Body of pancreas (tissue), 4 donors: ENCODE measurements around the gene PCGF1. TPM values are rescaled to one million over a fixed set of nuclear protein-coding genes. Genes with fewer than 3 reads are reported as not detected.
A peak's percentile ranks its signal among the peaks of the same experiment; 100 is the strongest.
"Not testable (repeated sequence)": the region's sequence is repeated elsewhere in the genome, so short reads cannot be mapped to it uniquely, and the experiment has no call there.

Experiments used
- ATAC-seq: fragments of 150-250 bp; one replicate; pipeline ENCODE4 v1.9.1; 2016
- DNase-seq, 4 donors: peaks; one replicate each; pipeline ENCODE4 v3.0.0-alpha.2; 2019
- H3K27ac ChIP-seq, 4 donors: fragments of 200-600 bp; sonication (generic); 1 replicate in 3 of 4; 2 replicates in 1 of 4; pipeline versions ENCODE4 v1.5.1 to v1.6.1; 2016 to 2019; ENCODE audit warnings: mild to moderate bottlenecking in 1 of 4, mixed read lengths in 1 of 4, moderate library complexity in 1 of 4
- H3K27me3 ChIP-seq, 2 donors: fragments of 200-600 bp; sonication (generic); one replicate each; pipeline ENCODE4 v1.6.0; 2016; ENCODE audit warnings: mild to moderate bottlenecking in 1 of 2
- H3K36me3 ChIP-seq, 2 donors: fragments of 200-600 bp; sonication (generic); replicated peaks in 1 of 2; 2 replicates each; pipeline ENCODE4 v1.5.1; 2016; ENCODE audit warnings: low read depth in 2 of 2; ENCODE audit not compliant: insufficient read depth in 1 of 2
- H3K4me1 ChIP-seq: fragments of 200-600 bp; sonication (generic); one replicate; pipeline ENCODE4 v1.6.0; 2016
- H3K4me3 ChIP-seq, 2 donors: fragments of 200-600 bp; sonication (generic); 1 replicate in 1 of 2; 2 replicates in 1 of 2; pipeline ENCODE4 v1.5.1; 2016 to 2019
- H3K9me3 ChIP-seq, 3 donors: fragments of 200-600 bp; sonication (generic); 1 replicate in 2 of 3; 2 replicates in 1 of 3; pipeline ENCODE4 v1.5.1; 2016
- CTCF ChIP-seq, 7 experiments: fragments of 450-650 bp in 4 of 7; fragments of 200-600 bp in 3 of 7; sonication (generic) in 3 of 7; IDR thresholded peaks; one replicate each; pipeline ENCODE4 v1.5.1; 2016 to 2019; ENCODE audit warnings: antibody characterized with exemption in 7 of 7
- POLR2A ChIP-seq, 3 donors: fragments of 450-650 bp; IDR thresholded peaks; one replicate each; pipeline ENCODE4 v1.6.1; 2016; ENCODE audit warnings: antibody characterized with exemption in 3 of 3, mild to moderate bottlenecking in 2 of 3
- WGBS, 2 donors: methylation state at CpG; one replicate each; pipeline ENCODE4 v1.1.5; 2017; 5-methylcytosine and 5-hydroxymethylcytosine counted together
- intact Hi-C: fragments of 100-400 bp; cut with DNase I; formaldehyde crosslinking; loops from one replicate; pipeline ENCODE4 v1.15.1; 2023
- total RNA-seq, 2 donors: library from RNA; depleted of rRNA; stranded (reverse); fragments of >200 nt; gene quantifications; one replicate each; pipeline ENCODE4 v1.1.0, GENCODE V29; 2016

PCGF1 gene
- total RNA-seq, 2 donors from 2014 or later, result 16.5 to 22.3 TPM

GRCh38 chr2:74491648-74492544, 15.6 kb downstream of the PCGF1 start:
- no peak overlapping the region for H3K27ac ChIP-seq
- intact Hi-C loops, result loop anchor here (5.0 kb wide), 2 partner anchors 35 to 95 kb away; partner anchors contain the start of genes AUP1, DQX1 and HTRA2
- no peaks in the 10 kb centered on the region for H3K27me3 ChIP-seq
- WGBS, 2 donors, result 92 to 97% methylated on average over 8 to 12 of the region's 12 CpGs
- no peaks in the 10 kb centered on the region for H3K4me1 ChIP-seq
- no peaks in the 10 kb centered on the region for H3K9me3 ChIP-seq
- DNase-seq (no peak), ATAC-seq (no peak)
- peaks cover 0 to 28% of the 10 kb centered on the region in 2 donors for H3K36me3 ChIP-seq
- H3K4me3 ChIP-seq, result no peak overlapping the region
- TF ChIP-seq CTCF (IDR thresholded peaks at IDR 0.05) (no peak), POLR2A (IDR thresholded peaks at IDR 0.05) (no peak)

- intact Hi-C loops, result loop anchor here (5.0 kb wide), 3 partner anchors 37 to 97 kb away; partner anchors contain the start of genes AUP1, DQX1 and HTRA2
- no peak for DNase-seq
- Histone ChIP-seq H3K4me3 (no peak overlapping the region), H3K27ac (no peak overlapping the region), H3K27me3 (no peaks in the 10 kb centered on the region), H3K4me1 (no peaks in the 10 kb centered on the region), H3K36me3 (peaks cover 0 to 28% of the 10 kb centered on the region in 2 donors), H3K9me3 (no peaks in the 10 kb centered on the region)
- ATAC-seq, result no peak
- 94 to 96% methylated on average over 7 to 9 of the region's 9 CpGs for WGBS, 2 donors
- no peak for TF ChIP-seq CTCF (IDR thresholded peaks at IDR 0.05)
- no peak for TF ChIP-seq POLR2A (IDR thresholded peaks at IDR 0.05)
Observed at GRCh38 chr2:74489906-74490305, 17.6 kb downstream of the PCGF1 start.

DNA sequence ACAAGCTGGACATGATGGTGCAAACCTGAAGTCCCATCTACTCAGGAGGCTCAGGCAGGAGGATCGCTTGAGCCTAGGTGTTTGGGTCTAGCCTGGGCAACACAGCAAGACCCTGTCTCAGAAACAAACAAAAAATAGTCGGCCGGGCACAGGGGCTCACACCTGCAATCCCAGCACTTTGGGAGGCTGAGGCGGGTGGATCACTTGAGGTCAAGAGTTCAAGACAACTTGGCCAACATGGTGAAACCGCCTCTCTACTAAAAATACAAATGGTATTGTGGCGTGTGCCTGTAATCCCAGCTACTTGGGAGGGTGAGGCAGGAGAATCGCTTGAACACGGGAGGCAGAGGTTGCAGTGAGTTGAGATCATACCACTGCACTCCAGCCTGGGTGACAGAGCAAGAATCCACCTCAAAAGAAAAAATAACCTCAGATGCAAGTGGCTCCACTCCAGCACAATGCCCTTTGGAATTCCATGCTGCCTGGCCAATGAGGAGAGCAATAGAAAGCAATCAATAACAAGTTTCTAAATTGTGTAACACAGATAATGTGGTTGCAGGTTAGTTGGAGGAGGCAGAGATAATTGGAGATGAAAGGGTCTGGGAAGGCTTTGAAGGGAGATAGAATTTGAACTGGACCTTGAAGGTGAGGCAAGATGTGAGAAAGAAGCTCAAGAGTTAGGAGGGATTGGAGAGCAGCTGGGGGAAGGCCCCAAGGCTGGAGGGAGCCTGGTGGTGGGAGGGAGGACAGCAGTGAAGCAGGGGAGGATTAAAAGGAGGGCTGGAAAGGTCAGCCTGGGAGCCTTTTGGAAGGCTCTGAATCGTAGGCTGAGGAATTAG, 18.6 kb downstream of the PCGF1 start:
- H3K9me3 ChIP-seq, result no peaks in the 10 kb centered on the region
- intact Hi-C loops, result loop anchor here (5.0 kb wide), 1 partner anchor 88 kb away; no protein-coding TSS in a partner anchor
- TF ChIP-seq CTCF (IDR thresholded peaks at IDR 0.05) (no peak), POLR2A (IDR thresholded peaks at IDR 0.05) (no peak)
- H3K27me3 ChIP-seq, result no peaks in the 10 kb centered on the region
- peaks cover 3% of the 10 kb centered on the region for H3K4me1 ChIP-seq
- peaks cover 0 to 28% of the 10 kb centered on the region in 2 donors for H3K36me3 ChIP-seq
- no peak overlapping the region for H3K27ac ChIP-seq
- WGBS, 2 donors, result 84 to 90% methylated on average over 9 of the region's 9 CpGs
- DNase-seq (no peak), ATAC-seq (no peak)
- H3K4me3 ChIP-seq, result no peak overlapping the region

DNA sequence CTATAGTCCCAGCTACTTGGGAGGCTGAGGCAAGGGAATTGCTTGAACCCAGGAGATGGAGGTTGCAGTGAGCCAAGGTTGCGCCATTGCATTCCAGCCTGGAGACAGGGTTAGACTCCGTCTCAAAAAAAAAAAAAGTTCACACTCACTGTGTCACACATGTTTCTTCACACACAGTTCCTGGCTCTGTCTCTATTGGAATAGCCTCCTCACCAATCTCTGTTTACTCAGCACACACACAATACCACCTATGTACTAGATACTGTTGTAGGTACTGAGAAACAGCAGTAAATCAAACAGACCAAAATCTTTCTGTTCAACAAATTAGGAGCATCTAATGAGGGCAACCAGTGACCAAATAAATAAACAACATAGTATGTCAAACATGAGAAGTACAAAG, 21.4 kb downstream of the PCGF1 start:
- no peak for ATAC-seq
- Histone ChIP-seq H3K4me1 (peaks cover 20% of the 10 kb centered on the region), H3K27me3 (no peaks in the 10 kb centered on the region), H3K4me3 (no peak overlapping the region), H3K36me3 (peaks cover 0 to 7% of the 10 kb centered on the region in 2 donors), H3K27ac (no peak overlapping the region), H3K9me3 (no peaks in the 10 kb centered on the region)
- no peak for DNase-seq
- intact Hi-C loops, result loop anchor here (5.0 kb wide), 1 partner anchor 91 kb away; no protein-coding TSS in a partner anchor
- WGBS, 2 donors, result 68 to 69% methylated on average over 2 of the region's 2 CpGs
- TF ChIP-seq POLR2A (IDR thresholded peaks at IDR 0.05) (no peak), CTCF (IDR thresholded peaks at IDR 0.05) (no peak)

DNA sequence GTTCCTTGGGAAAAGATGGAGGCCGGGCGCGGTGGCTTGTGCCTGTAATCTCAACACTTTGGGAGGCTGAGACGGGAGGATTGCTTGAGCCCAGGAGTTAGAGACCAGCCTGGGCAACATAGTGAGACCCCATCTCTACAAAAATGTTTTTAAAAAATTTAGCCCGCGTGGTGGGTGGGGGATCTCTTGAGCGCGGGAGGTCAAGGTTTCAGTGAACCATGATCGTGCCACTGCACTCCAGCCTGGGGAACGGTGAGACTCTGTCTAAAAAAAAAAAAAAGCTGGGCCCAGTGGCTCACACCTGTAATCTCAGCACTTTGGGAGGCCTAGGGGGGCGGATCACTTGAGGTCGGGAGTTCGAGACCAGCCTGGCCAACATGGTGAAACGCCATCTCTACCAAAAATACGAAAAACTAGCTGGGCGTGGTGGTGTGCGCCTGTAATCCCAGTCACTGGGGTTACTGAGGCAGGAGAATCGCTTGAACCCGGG, 23.8 kb downstream of the PCGF1 start:
- intact Hi-C loops, H3K9me3 ChIP-seq, H3K27me3 ChIP-seq, H3K36me3 ChIP-seq, ATAC-seq, DNase-seq: not testable (repeated sequence)
- peak overlapping the region; percentile 35 to 67 for H3K4me3 ChIP-seq
- H3K27ac ChIP-seq, result peak overlapping the region in 1 of 4 donors; percentile 74
- WGBS, 2 donors, result 69 to 77% methylated on average over 19 of the region's 19 CpGs
- H3K4me1 ChIP-seq, result peaks cover 27% of the 10 kb centered on the region
